PC-3 (cell line): ENCODE data around the gene BTBD2.

Experiments used
- CTCF ChIP-seq: fragments of 300-600 bp; sonication (generic); conservative IDR thresholded peaks from 2 replicates; pipeline ENCODE4 v1.5.1; 2017; ENCODE audit warnings: antibody characterized with exemption, low read depth, mild to moderate bottlenecking, low read length
- EZH2 ChIP-seq: fragments of 300-600 bp; sonication (generic); IDR thresholded peaks from one replicate; pipeline ENCODE4 v1.6.1; 2017; ENCODE audit warnings: antibody characterized with exemption, mild to moderate bottlenecking, low read length; ENCODE audit not compliant: unreplicated experiment

GRCh38 chr19:1970003-1970805 lies 45.3 kb downstream of the BTBD2 start:
- TF ChIP-seq EZH2 (no peak), CTCF (no peak)
